DOHH2 (cell line): Measurements from ENCODE around the gene NRROS.

Source experiments
- EZH2phosphoT487 ChIP-seq: fragments of 200-600 bp; sonication (generic); IDR thresholded peaks from 2 replicates; pipeline ENCODE4 v1.6.1; 2017; ENCODE audit warnings: borderline replicate concordance, mild to moderate bottlenecking, antibody characterized with exemption, low read length, moderate library complexity, mixed read lengths
- TF ChIP-seq, protein P1 (sequence below): fragments of 200-600 bp; sonication (generic); IDR thresholded peaks from one replicate; pipeline ENCODE4 v1.5.1; 2014; ENCODE audit warnings: antibody characterized with exemption, mild to moderate bottlenecking, low read depth, low read length; ENCODE audit not compliant: poor library complexity, severe bottlenecking

DNA sequence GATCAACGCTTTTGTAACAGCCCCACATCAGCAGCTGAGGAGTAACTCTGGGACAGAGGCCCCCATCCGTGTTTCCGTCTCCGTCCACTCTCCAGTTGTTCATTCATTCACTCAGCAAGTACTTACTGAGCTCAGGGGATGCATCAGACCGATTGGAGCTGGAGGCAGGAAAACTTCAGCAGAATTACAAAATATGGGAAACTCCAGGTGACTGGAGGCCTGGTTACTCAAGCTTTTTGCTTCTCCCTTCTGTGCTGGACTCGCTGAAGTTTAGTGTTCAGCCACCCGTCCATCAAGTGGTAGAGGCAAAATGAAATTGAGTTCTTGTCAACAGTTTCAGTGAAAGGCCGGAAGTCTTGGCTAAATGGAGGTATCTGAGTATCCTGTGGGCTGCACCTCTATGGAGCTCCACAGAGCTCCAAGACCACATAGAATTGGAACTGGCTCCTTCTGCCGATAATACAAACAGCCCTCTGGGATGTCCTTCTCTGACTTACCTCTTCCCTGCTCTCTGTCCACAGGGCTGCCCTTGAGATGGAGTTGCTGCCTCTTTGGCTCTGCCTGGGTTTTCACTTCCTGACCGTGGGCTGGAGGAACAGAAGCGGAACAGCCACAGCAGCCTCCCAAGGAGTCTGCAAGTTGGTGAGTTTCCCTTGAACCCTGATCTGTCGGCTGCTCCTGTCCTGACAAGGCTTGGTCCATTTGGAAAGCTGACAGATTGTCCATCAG is 14.7 kb downstream of the NRROS start:
- TF ChIP-seq, protein P1, sequence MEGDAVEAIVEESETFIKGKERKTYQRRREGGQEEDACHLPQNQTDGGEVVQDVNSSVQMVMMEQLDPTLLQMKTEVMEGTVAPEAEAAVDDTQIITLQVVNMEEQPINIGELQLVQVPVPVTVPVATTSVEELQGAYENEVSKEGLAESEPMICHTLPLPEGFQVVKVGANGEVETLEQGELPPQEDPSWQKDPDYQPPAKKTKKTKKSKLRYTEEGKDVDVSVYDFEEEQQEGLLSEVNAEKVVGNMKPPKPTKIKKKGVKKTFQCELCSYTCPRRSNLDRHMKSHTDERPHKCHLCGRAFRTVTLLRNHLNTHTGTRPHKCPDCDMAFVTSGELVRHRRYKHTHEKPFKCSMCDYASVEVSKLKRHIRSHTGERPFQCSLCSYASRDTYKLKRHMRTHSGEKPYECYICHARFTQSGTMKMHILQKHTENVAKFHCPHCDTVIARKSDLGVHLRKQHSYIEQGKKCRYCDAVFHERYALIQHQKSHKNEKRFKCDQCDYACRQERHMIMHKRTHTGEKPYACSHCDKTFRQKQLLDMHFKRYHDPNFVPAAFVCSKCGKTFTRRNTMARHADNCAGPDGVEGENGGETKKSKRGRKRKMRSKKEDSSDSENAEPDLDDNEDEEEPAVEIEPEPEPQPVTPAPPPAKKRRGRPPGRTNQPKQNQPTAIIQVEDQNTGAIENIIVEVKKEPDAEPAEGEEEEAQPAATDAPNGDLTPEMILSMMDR = no peak
- no peak for TF ChIP-seq EZH2phosphoT487
